Tibial nerve (tissue), 4 donors: ENCODE data around the gene HEPN1. TPM values are rescaled to one million over a fixed set of nuclear protein-coding genes. Genes with fewer than 3 reads are reported as not detected.

Experiments
- DNase-seq, 2 donors: peaks; one replicate each; pipeline ENCODE4 v3.0.0-alpha.2; 2019; ENCODE audit warnings: low spot score in 2 of 2
- H3K27ac ChIP-seq, 4 donors: fragments of 200-600 bp; sonication (generic) in 3 of 4; one replicate each; pipeline ENCODE4 v1.5.1; 2017 to 2019; ENCODE audit warnings: mild to moderate bottlenecking in 1 of 4
- H3K27me3 ChIP-seq, 2 donors: fragments of 200-600 bp; sonication (generic) in 1 of 2; one replicate each; pipeline versions ENCODE4 v1.5.1 to v1.6.0; 2017 to 2019
- H3K36me3 ChIP-seq, 3 donors: fragments of 200-600 bp; sonication (generic); one replicate each; pipeline ENCODE4 v1.5.1; 2018 to 2019
- H3K4me1 ChIP-seq, 4 donors: fragments of 200-600 bp; sonication (generic) in 3 of 4; one replicate each; pipeline ENCODE4 v1.5.1; 2017 to 2019
- H3K4me3 ChIP-seq, 4 donors: fragments of 200-600 bp; sonication (generic) in 3 of 4; one replicate each; pipeline ENCODE4 v1.5.1; 2017 to 2019; ENCODE audit warnings: mild to moderate bottlenecking in 1 of 4, moderate library complexity in 1 of 4
- H3K9me3 ChIP-seq, 4 donors: fragments of 200-600 bp; sonication (generic) in 3 of 4; one replicate each; pipeline ENCODE4 v1.5.1; 2017 to 2019
- EP300 ChIP-seq, 2 donors: sonication (generic); formaldehyde crosslinking; IDR thresholded peaks; one replicate each; pipeline ENCODE4 v1.6.1; 2017; ENCODE audit warnings: antibody characterized with exemption in 2 of 2, mild to moderate bottlenecking in 1 of 2
- POLR2A ChIP-seq, 2 donors: fragments of 450-650 bp; IDR thresholded peaks; one replicate each; pipeline ENCODE4 v1.6.1; 2017; ENCODE audit warnings: antibody characterized with exemption in 2 of 2, mild to moderate bottlenecking in 2 of 2, moderate library complexity in 2 of 2
- WGBS, 2 donors: methylation state at CpG; one replicate each; pipeline ENCODE4 v1.1.5; 2018; 5-methylcytosine and 5-hydroxymethylcytosine counted together
- total RNA-seq, 4 donors: library from RNA; depleted of rRNA; stranded (reverse); fragments of >200 nt; gene quantifications; one replicate each; pipeline ENCODE4 v1.1.0, GENCODE V29; 2016
- TF ChIP-seq, protein P1 (sequence below), 5 experiments: fragments of 200-600 bp in 3 of 5; fragments of 450-650 bp in 2 of 5; sonication (generic) in 3 of 5; IDR thresholded peaks; one replicate each; pipeline ENCODE4 v1.5.1; 2016 to 2019; ENCODE audit warnings: antibody characterized with exemption in 5 of 5, mild to moderate bottlenecking in 3 of 5, moderate library complexity in 2 of 5

HEPN1 gene
- total RNA-seq, 4 donors from 2014 or later, result not detected

DNA sequence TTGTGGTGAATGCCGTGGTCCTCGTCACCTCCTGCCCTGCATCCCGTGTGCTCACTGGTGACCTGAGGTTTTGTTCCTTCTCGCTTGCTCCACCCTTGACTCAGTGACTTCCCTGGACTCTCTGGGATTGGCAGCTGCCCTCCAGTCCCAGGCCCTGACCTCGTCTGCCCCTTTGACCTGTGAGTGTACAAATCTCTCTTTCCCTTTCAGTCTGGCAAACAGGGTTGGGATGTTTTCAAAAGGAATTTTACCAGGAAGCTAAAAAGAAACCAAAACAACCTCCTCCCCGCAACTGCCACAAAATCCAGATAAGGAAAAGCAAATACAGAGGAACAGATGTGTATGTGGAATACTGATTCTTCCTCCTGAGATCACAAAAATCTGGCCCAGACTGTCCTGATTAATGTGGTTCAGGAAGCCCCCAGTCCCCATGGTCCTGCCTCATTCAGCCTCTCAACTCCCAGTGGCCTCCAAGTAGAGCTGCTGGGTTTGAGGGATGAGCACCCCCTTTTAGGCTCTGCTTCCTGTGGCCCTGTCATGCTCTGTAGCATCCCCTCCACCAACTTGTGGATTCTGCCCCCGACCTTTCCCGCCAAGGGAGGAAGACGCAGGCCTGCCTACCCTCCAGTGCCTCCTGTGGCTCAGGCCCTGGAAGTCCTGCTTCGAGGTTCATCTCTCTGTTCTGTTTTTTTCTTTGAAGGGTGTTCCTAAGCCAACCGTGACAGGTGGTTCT, 36.5 kb upstream of the HEPN1 start:
- WGBS, 2 donors, result 50 to 57% methylated on average over 11 of the region's 11 CpGs
- no peak overlapping the region for H3K4me3 ChIP-seq
- H3K27me3 ChIP-seq, result no peaks in the 10 kb centered on the region
- DNase-seq, result no peak
- H3K36me3 ChIP-seq, result no peaks in the 10 kb centered on the region
- TF ChIP-seq POLR2A (IDR thresholded peaks at IDR 0.05) (no peak), EP300 (IDR thresholded peaks at IDR 0.05) (no peak)
- TF ChIP-seq, protein P1, sequence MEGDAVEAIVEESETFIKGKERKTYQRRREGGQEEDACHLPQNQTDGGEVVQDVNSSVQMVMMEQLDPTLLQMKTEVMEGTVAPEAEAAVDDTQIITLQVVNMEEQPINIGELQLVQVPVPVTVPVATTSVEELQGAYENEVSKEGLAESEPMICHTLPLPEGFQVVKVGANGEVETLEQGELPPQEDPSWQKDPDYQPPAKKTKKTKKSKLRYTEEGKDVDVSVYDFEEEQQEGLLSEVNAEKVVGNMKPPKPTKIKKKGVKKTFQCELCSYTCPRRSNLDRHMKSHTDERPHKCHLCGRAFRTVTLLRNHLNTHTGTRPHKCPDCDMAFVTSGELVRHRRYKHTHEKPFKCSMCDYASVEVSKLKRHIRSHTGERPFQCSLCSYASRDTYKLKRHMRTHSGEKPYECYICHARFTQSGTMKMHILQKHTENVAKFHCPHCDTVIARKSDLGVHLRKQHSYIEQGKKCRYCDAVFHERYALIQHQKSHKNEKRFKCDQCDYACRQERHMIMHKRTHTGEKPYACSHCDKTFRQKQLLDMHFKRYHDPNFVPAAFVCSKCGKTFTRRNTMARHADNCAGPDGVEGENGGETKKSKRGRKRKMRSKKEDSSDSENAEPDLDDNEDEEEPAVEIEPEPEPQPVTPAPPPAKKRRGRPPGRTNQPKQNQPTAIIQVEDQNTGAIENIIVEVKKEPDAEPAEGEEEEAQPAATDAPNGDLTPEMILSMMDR (IDR thresholded peaks at IDR 0.05), result no peak
- peak overlapping the region in 3 of 4 donors; percentile 47 to 73 (median 67) for H3K27ac ChIP-seq
- H3K9me3 ChIP-seq, result no peaks in the 10 kb centered on the region
- peaks cover 0 to 26% (median 5%) of the 10 kb centered on the region in 4 donors for H3K4me1 ChIP-seq

DNA sequence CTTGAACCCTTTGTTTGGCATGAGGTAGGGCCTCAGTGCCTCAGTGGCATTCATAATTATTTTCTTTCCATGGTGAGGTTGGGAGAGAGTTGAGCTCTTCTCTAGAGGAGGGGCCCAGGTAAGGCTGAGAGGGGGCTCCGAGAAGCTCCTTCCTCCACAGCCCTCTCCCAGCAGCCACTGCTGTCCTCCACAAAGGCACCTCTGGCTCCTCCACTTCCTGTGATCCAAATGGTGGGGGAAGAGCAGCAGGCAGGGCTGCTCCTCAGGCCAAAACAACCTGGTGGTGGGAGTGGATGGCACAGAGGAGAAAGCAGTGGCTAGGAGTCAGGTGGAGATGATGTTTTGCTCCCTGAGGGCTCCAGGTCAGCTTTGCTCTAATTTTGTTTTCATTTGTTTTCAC, 34.7 kb upstream of the HEPN1 start:
- Histone ChIP-seq H3K4me3 (no peak overlapping the region), H3K27ac (no peak overlapping the region), H3K9me3 (no peaks in the 10 kb centered on the region), H3K36me3 (no peaks in the 10 kb centered on the region), H3K4me1 (peaks cover 0 to 34% (median 3%) of the 10 kb centered on the region in 4 donors), H3K27me3 (no peaks in the 10 kb centered on the region)
- TF ChIP-seq POLR2A (IDR thresholded peaks at IDR 0.05) (no peak), EP300 (IDR thresholded peaks at IDR 0.05) (no peak)
- TF ChIP-seq, protein P1 (IDR thresholded peaks at IDR 0.05), result no peak
- WGBS, 2 donors, result 100% methylated on average over 1 of the region's 1 CpG
- no peak for DNase-seq

DNA sequence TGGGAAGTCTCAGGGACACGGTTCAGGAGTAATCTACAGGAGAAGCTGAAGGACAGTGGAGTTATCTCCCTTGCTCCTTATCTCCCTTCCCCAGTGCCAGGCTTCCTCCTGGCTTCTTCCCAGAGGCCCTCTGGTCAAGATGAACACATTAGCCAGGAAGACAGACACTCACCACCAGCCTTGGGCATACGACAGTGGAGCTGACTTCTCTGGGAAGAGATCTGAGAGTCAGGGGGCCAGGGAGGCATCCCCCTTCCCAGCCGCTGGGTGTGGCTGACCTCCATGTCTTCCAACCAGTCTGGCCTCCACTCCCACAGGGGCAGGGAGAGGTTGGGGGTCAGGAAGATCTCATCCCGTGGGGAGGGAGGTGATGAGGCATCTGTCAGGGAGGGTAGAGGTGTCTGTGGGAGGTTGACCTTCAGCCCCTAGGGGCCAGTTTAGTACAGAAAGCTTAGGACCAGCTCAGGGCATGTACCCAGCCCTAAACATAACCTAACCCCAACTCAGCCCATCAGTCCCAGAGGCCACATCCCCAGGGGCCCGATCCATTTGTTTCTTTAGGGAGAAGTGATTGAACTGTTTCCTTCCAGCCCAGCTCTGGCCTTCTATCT, 34.1 kb upstream of the HEPN1 start:
- Histone ChIP-seq H3K27me3 (no peaks in the 10 kb centered on the region), H3K4me1 (peaks cover 0 to 39% (median 5%) of the 10 kb centered on the region in 4 donors), H3K27ac (no peak overlapping the region), H3K9me3 (no peaks in the 10 kb centered on the region), H3K36me3 (no peaks in the 10 kb centered on the region), H3K4me3 (no peak overlapping the region)
- no peak for TF ChIP-seq EP300 (IDR thresholded peaks at IDR 0.05)
- TF ChIP-seq, protein P1 (IDR thresholded peaks at IDR 0.05), result no peak
- TF ChIP-seq POLR2A (IDR thresholded peaks at IDR 0.05), result no peak
- no peak for DNase-seq
- 68 to 70% methylated on average over 5 of the region's 5 CpGs for WGBS, 2 donors

DNA sequence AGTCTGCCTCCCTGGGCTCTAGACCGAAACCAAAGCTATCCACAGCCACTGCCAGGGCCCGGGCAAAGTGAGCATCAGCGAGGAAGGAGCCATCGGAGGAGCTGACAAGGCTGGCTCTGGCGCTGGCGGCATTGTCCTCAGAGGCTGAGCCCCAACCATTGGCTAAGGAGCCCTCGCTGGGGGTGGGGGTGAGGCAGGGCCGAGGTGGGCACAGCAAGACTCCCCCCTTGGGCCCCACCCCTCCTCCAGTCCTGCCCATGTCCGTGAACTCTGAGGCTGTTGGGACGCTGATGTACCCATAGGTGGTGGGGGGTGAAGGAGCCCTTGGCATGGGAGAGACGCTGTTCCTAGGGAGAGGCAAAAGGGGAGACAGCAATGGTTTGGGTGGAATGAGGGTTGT, 32.6 kb upstream of the HEPN1 start:
- no peak overlapping the region for H3K4me3 ChIP-seq
- H3K9me3 ChIP-seq, result no peaks in the 10 kb centered on the region
- no peak overlapping the region for H3K27ac ChIP-seq
- TF ChIP-seq EP300 (IDR thresholded peaks at IDR 0.05), result no peak
- H3K4me1 ChIP-seq, result peaks cover 0 to 48% (median 9%) of the 10 kb centered on the region in 4 donors
- DNase-seq, result no peak
- WGBS, 2 donors, result 84 to 90% methylated on average over 11 of the region's 11 CpGs
- no peaks in the 10 kb centered on the region for H3K27me3 ChIP-seq
- no peaks in the 10 kb centered on the region for H3K36me3 ChIP-seq

DNA sequence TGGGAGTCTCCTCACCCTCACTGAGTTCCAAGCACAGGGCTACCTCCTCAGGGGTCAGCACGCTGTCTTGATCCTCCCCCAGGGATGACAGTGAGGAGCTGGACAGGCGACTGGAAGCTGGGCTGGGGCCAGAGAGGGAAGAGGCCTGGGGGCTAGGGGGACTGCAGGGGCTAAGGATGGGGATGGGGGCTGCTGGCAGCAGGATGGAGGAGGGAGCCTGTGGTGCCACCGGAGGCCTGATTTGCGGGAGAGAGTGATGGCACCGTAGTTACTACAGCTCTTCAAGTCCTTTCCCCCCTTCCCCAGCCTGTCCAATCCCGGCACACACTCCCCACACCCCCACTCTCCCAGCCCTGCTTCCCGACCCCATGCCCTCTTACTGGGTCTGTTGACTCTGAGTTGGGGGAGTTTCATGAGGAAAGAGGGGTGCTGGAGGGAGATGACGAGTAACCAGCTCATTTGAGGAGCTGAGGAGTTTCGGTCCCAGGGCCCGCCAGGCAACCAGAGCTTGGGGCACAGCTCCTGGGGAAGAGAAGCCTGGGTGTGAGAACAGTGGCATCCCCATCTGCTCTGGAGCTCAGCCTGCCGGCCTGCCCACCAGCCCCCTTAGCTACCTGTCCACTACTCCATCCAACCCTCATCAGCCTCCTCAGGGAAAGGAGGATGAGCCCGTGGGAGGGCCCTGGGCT, 31.9 kb upstream of the HEPN1 start:
- WGBS, 2 donors, result 85 to 88% methylated on average over 11 to 12 of the region's 12 CpGs
- Histone ChIP-seq H3K36me3 (no peaks in the 10 kb centered on the region), H3K27me3 (no peaks in the 10 kb centered on the region), H3K4me1 (peaks cover 0 to 51% (median 9%) of the 10 kb centered on the region in 4 donors), H3K27ac (no peak overlapping the region), H3K4me3 (no peak overlapping the region), H3K9me3 (no peaks in the 10 kb centered on the region)
- TF ChIP-seq EP300 (IDR thresholded peaks at IDR 0.05), result no peak
- TF ChIP-seq, protein P1 (IDR thresholded peaks at IDR 0.05), result no peak
- TF ChIP-seq POLR2A (IDR thresholded peaks at IDR 0.05), result no peak
- no peak for DNase-seq
